Embryonic facial prominence (tissue), 1 donor: Measurements from ENCODE around the gene HMSD.

Source experiments
- DNase-seq: peaks from one replicate; pipeline ENCODE4 v3.0.0-alpha.2; 2016; ENCODE audit errors: extremely low spot score

HMSD gene

DNA sequence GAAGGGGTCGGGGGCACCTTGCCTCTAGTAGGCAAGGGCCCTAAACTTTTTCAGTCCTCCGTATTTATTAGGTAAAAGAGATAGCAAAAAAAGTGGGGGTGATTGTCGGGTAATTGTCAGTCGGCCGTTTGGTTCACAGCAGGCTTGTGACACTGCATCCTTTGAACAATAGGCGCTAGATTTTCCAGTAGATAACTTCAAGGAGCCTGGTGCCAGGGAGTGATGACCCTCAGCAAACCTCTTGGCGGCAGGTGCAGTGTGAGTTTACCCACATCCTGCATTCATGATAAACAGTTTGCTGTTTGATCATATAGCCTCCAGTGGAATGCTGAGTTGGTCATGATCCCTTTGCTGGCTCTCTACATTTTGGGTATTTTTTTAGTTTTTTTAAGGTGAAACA, 43.6 kb downstream of the HMSD start:
- no peak for DNase-seq

DNA sequence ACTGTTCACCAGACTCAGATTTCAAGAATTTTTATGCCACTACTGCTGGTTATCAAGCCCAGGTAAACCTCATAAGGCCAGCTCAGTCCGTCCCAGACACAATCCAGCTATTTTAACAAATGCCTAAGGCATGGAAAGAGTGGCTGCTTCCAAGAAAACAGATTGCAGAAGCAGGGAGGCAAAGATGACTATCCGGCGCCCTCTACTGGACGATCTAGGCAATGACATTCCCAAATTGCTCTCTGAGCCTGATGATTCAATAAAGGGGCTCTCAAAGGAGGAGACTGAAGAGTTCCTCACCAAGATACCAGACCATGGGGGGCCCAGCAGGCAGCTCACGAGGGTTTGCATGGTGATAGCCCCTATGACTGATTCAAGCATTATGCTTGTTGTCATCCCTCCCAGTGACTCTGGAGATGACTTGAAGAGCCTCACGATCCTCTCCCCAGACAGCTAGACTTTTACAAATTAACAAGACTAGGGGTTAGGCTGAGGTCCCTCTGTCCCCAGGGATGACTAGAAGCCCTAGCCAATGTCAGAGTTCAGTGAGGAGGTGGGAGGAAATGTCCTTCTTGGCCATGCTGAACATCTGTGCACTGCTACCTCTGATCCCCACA, 45.8 kb downstream of the HMSD start:
- DNase-seq, result no peak

GRCh38 chr18:63997041-63997440, 47.9 kb downstream of the HMSD start:
- no peak for DNase-seq

GRCh38 chr18:63997606-63998005, 48.5 kb downstream of the HMSD start:
- DNase-seq, result no peak

DNA sequence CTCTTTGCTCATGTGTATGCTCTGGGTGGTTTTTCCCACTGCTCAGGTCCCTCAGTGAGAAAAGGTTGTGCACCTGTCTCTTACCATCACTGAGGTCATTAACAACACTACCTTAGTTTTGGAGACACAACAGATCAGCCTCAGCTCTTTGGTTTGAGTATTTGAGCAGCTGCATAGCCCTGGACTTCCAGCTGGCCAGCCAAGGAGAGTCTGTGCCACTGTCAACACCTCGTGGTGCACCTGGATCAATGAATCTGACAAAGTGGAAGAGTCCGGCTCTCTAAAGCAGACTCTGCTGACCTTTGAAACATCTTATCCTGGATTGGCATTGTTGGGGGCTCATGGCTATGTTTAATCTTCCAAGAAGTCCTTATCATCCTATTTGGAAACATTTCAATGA, 50.8 kb downstream of the HMSD start:
- DNase-seq, result no peak

- no peak for DNase-seq
These were observed 53.5 kb downstream of the HMSD start for GRCh38 chr18:64002581-64002980.

GRCh38 chr18:64009305-64009704, 60.2 kb downstream of the HMSD start:
- DNase-seq, result no peak
